ENCODE data around the gene FIBP. TPM values are rescaled to one million over a fixed set of nuclear protein-coding genes. Genes with fewer than 3 reads are reported as not detected.

The FIBP gene
- total and polyA plus RNA-seq, 2 of the 8 experiments (the other 6 are each of a cell fraction or from before 2014, with no cell fraction given) = 74.3 to 173 TPM

GRCh38 chr11:65854852-65855837, 33.1 kb downstream of the FIBP start:
- Histone ChIP-seq H2BK15ac (ENCODE audit: low read length) (no peak overlapping the region), H3K27me3 (replicated peaks in 1 of 4; ENCODE audit: control insufficient read depth in 3 of 4, extremely low read depth in 1 of 4, insufficient read depth in 3 of 4, low read length in 3 of 4) (no peaks in the 10 kb centered on the region), H4K5ac (ENCODE audit: insufficient read length, low read depth, low read length) (no peak overlapping the region), H2AFZ (ENCODE audit: low read length) (no peak overlapping the region), H3K9ac (replicated peaks in 1 of 4; ENCODE audit: extremely low read depth in 1 of 4, low read depth in 3 of 4, low read length in 3 of 4) (no peak overlapping the region), H3K4ac (replicated peaks; ENCODE audit: insufficient read length, low read depth, low read length) (no peak overlapping the region), H3K4me2 (ENCODE audit: insufficient read depth in 1 of 2, low read depth in 2 of 2, low read length in 2 of 2) (no peak overlapping the region; a peak in 1 of 4 replicates), H4K8ac (ENCODE audit: extremely low read depth, insufficient read depth, low read length) (peak overlapping the region; percentile 4; the same call in 1 of the 2 replicates), H3K36me3 (ENCODE audit: control insufficient read depth in 2 of 4, insufficient read depth in 4 of 4, low read length in 3 of 4) (peaks cover 17 to 34% (median 31%) of the 10 kb centered on the region in 4 experiments), H2BK5ac (ENCODE audit: low read depth, low read length) (no peak overlapping the region), H3K27ac (ENCODE audit: low read depth, low read length) (no peak overlapping the region), H3K56ac (replicated peaks; ENCODE audit: insufficient read length, low read depth, low read length) (no peak overlapping the region), H3K23ac (ENCODE audit: insufficient read length) (no peak overlapping the region), H2AK5ac (ENCODE audit: low read depth, low read length) (no peak overlapping the region), H3K4me1 (replicated peaks in 1 of 4; ENCODE audit: control insufficient read depth in 3 of 4, insufficient read depth in 4 of 4, low read length in 3 of 4) (peaks cover 0 to 9% (median under 1%) of the 10 kb centered on the region in 4 experiments; a peak in 5 of 7 replicates), H3K79me2 (ENCODE audit: control insufficient read depth in 1 of 2, insufficient read depth in 2 of 2, low read length in 2 of 2) (peaks cover 15 to 36% of the 10 kb centered on the region in 2 experiments), H2BK20ac (ENCODE audit: low read length) (no peak overlapping the region), H4K20me1 (replicated peaks in 1 of 2; ENCODE audit: control insufficient read depth in 1 of 2, insufficient read depth in 2 of 2, low read length in 2 of 2) (peaks cover 29 to 30% of the 10 kb centered on the region in 2 experiments), H3K18ac (ENCODE audit: extremely low read depth, low read length) (no peak overlapping the region), H3K9me3 (ENCODE audit: insufficient read depth in 2 of 2, low read depth in 1 of 2, low read length in 1 of 2) (peaks cover 7 to 10% of the 10 kb centered on the region in 2 experiments; a peak in 2 of 4 replicates), H3K14ac (ENCODE audit: insufficient read length) (no peak overlapping the region), H3K79me1 (ENCODE audit: low read depth, low read length) (peaks cover 20% of the 10 kb centered on the region), H2BK12ac (ENCODE audit: low read depth, low read length) (no peak overlapping the region), H3K23me2 (ENCODE audit: low read depth, low read length) (peaks cover 10% of the 10 kb centered on the region), H3K4me3 (ENCODE audit: extremely low read depth in 1 of 4, insufficient read depth in 2 of 4, low read depth in 3 of 4, low read length in 4 of 4) (no peak overlapping the region), H4K91ac (replicated peaks; ENCODE audit: insufficient read length, low read length) (no peak overlapping the region), H2BK120ac (replicated peaks; ENCODE audit: low read depth, low read length) (no peak overlapping the region)
- 89% methylated on average over 11 of the region's 15 CpGs; no CpG with 5 or more reads in 1 of the 2 experiments for WGBS, 2 experiments (ENCODE audit: extremely low coverage in 1 of 2, insufficient coverage in 1 of 2, insufficient read length in 1 of 2, insufficient replicate concordance in 2 of 2, low coverage in 1 of 2, low lambda C conversion rate in 2 of 2, missing lambda C conversion rate in 1 of 2)
- DNase-seq (ENCODE audit: low read depth in 1 of 2, low spot score in 2 of 2) = no peak
- POLR2A ChIA-PET (ENCODE audit: partially characterized antibody) = interaction anchor here (2.0 to 39.7 kb wide), 5 partner anchors 1 to 213 kb away, joined by 6 to 1071 read pairs (median 29); partner anchors contain the start of genes CCDC85B, CFL1, CTSW and EFEMP2
- CTCF ChIA-PET (ENCODE audit: partially characterized antibody) = interaction anchor here (1.3 to 15.2 kb wide), 6 partner anchors 13 to 133 kb away, joined by 4 to 283 read pairs (median 47); partner anchors contain the start of genes AP5B1, CCDC85B, CTSW and EFEMP2
- no peak for FAIRE-seq
- TF ChIP-seq CEBPB (IDR thresholded peaks at IDR 0.05; ENCODE audit: low read depth, low read length) (no peak), EZH2 (IDR thresholded peaks at IDR 0.05; ENCODE audit: low read depth, low read length, severe bottlenecking) (no peak), BCL11A (IDR thresholded peaks at IDR 0.05; ENCODE audit: low read depth in 2 of 2, low read length in 2 of 2) (no peak), POU5F1 (IDR thresholded peaks at IDR 0.05; ENCODE audit: low read depth, low read length) (no peak), SIRT6 (IDR thresholded peaks at IDR 0.05; ENCODE audit: low read length) (no peak), POLR2AphosphoS5 (IDR thresholded peaks at IDR 0.05; ENCODE audit: low read depth, low read length) (peak; percentile 14; the same call in 1 of the 2 replicates), SP1 (IDR thresholded peaks at IDR 0.05; ENCODE audit: low read depth, low read length) (peak; percentile 68; the same call in 1 of the 2 replicates), ATF2 (IDR thresholded peaks at IDR 0.05; ENCODE audit: low read length) (no peak), HDAC6 (IDR thresholded peaks at IDR 0.05; ENCODE audit: low read depth, low read length) (no peak), CHD1 (IDR thresholded peaks at IDR 0.05; ENCODE audit: low read depth, low read length) (no peak)
